A549 treated with ZK216348 at 1 μM for 4 hours (cell line): ENCODE results near the gene OR2M5. TPM values are rescaled to one million over a fixed set of nuclear protein-coding genes. Genes with fewer than 3 reads are reported as not detected.

Source experiments
- total RNA-seq: library from RNA; stranded (reverse); fragments of 200-300 nt; extraction: Qiagen RNA extraction; gene quantifications from 5 replicates; pipeline ENCODE4 v1.2.3, GENCODE V29; 2022; ENCODE audit warnings: low read depth

Gene OR2M5, protein sequence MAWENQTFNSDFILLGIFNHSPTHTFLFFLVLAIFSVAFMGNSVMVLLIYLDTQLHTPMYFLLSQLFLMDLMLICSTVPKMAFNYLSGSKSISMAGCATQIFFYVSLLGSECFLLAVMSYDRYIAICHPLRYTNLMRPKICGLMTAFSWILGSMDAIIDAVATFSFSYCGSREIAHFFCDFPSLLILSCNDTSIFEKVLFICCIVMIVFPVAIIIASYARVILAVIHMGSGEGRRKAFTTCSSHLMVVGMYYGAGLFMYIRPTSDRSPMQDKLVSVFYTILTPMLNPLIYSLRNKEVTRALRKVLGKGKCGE
- not detected in 5 replicates for total RNA-seq

DNA sequence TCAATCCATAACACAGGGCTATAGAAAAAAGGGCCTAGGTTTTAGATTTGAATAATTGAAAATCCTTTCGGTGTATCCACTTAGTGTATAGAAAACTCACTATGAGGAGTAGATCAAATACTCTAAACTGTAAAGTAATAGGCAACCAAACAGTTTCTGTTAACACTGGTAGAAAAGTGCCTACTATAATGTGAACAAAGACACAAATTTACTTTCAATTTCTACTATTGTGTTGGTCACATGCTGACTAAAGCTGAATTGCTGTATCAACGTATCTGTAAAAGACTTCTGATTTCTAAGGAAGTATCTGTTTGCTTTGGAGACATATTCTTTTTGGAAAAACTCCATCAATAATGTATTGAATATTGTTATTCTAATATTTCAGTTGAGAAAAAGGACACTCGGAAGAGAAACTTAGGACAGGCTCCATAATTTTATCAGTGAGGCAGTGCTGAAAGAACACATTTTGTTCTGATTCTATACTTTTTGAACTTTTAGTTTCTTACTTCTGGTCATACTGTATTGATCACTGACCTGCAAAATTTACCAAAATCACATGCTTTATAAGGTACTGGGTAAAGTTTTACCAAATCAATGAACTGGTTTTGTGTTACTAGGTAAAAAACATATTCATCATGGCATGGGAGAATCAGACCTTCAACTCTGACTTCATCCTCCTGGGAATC, at the start of gene OR2M5:
Gene OR2M5, plus strand, starts transcription at position 636 of the 686 bp plus-strand sequence. Its CDS starts 0 bp downstream, at position 636.

DNA sequence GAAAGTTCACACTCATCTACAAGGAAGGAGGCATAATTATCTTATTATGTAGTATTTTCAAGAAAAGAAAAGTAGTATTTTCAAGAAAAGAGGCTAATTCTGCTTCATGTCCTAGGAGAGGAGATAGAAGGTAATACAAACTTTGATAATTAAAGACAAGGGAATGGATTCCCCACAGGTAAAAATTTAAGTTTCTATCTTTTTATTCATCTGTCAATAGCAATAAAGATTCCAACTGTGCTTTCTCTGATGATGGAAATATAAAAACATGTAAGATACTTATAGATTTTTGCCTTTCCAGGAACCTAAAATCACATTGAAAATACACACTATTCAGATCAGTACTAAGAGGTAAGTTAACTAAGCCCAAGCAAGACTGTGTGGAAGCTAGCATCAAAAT, 29.6 kb downstream of the OR2M5 start, which contains the start of gene OR2M2:
Gene OR2M2, plus strand, starts transcription at position 301 of the 400 bp plus-strand sequence. CDS start 5,165 bp downstream, outside the sequence.

Other genes starting within 250 kb of the OR2M5 start
- not detected in 5 replicates for gene OR2W3, start 249.6 kb upstream of the OR2M5 start, total RNA-seq
- gene OR2T8, start 224.9 kb upstream of the OR2M5 start, total RNA-seq, result not detected in 5 replicates
- gene OR2AJ1, start 220.3 kb upstream of the OR2M5 start, total RNA-seq, result not detected in 5 replicates
- gene OR2L8, start 196.3 kb upstream of the OR2M5 start, total RNA-seq, result not detected in 5 replicates
- gene OR2AK2, start 179.9 kb upstream of the OR2M5 start, total RNA-seq, result not detected in 5 replicates
- not detected in 5 replicates for gene OR2L5, start 131.5 kb upstream of the OR2M5 start, total RNA-seq
- not detected in 5 replicates for gene OR2L2, start 115.1 kb upstream of the OR2M5 start, total RNA-seq
- not detected in 5 replicates for gene OR2L3, start 98.3 kb upstream of the OR2M5 start, total RNA-seq
- gene OR2L13, start 50.0 kb upstream of the OR2M5 start, total RNA-seq, result not detected in 5 replicates
- gene OR2M2, start 29.7 kb downstream of the OR2M5 start, total RNA-seq, result not detected in 5 replicates
- gene OR2M3, start 52.1 kb downstream of the OR2M5 start, total RNA-seq, result not detected in 5 replicates
- not detected in 5 replicates for gene OR2M4, start 86.3 kb downstream of the OR2M5 start, total RNA-seq
- gene OR2T33, start 132.8 kb downstream of the OR2M5 start, total RNA-seq, result not detected in 5 replicates
- gene OR2T12, start 158.3 kb downstream of the OR2M5 start, total RNA-seq, result not detected in 5 replicates
- gene OR2M7, start 179.4 kb downstream of the OR2M5 start, total RNA-seq, result not detected in 5 replicates
- not detected in 5 replicates for gene OR14C36, start 203.6 kb downstream of the OR2M5 start, total RNA-seq
- gene OR2T4, start 216.5 kb downstream of the OR2M5 start, total RNA-seq, result not detected in 5 replicates
- gene OR2T6, start 230.6 kb downstream of the OR2M5 start, total RNA-seq, result not detected in 5 replicates